Measurements from ENCODE around the gene RAB40A.

GRCh38 chrX:103565197-103565596 is 45.9 kb upstream of the RAB40A start:
- TF ChIP-seq POLR2A (IDR thresholded peaks at IDR 0.05; ENCODE audit: low read depth, low read length) (no peak), TAF1 (IDR thresholded peaks at IDR 0.05; ENCODE audit: low read depth, low read length) (no peak)

Data from GM12891 (cell line).